SK-N-MC (cell line): Measurements from ENCODE around the gene TGM6.

ENCODE experiments used
- FOXP2 ChIP-seq: optimal IDR thresholded peaks from 2 replicates; pipeline ENCODE3; 2011; ENCODE audit warnings: mild to moderate bottlenecking, moderate library complexity; ENCODE audit not compliant: insufficient read depth; ENCODE audit errors: extremely low read length, control extremely low read depth
- POLR2AphosphoS5 ChIP-seq: IDR thresholded peaks from 2 replicates; pipeline ENCODE4 v1.6.1; 2012; ENCODE audit warnings: mild to moderate bottlenecking, low read depth, low read length, borderline replicate concordance

- no peak for TF ChIP-seq POLR2AphosphoS5
- TF ChIP-seq FOXP2, result no peak
These were observed at the start of gene TGM6 for GRCh38 chr20:2380601-2381000.
